HEK293 (cell line): ENCODE data around the gene RRP9.

Experiments used
- CTCF ChIA-PET: fragments of 350-600 bp; formaldehyde crosslinking; extraction: SDS; loops from one replicate; lab custom pipeline; 2021; ENCODE audit warnings: antibody characterized with exemption; lab: Yijun Ruan, JAX
- POLR2A ChIA-PET: fragments of 300-600 bp; formaldehyde crosslinking; extraction: SDS; loops from one replicate; lab custom pipeline; 2020; ENCODE audit warnings: antibody characterized with exemption, inconsistent platforms; lab: Yijun Ruan, JAX
- H3K27ac ChIP-seq: fragments of 200-500 bp; sonication (Bioruptor generic); 2 replicates; pipeline ENCODE4 v1.5.1; 2014; ENCODE audit warnings: low read depth, low read length, control low read depth, inconsistent platforms; ENCODE audit errors: extremely low read depth
- H3K36me3 ChIP-seq, 2 experiments: fragments of 200-500 bp in 1 of 2; sonication (Bioruptor generic) in 1 of 2; 1 replicate in 1 of 2; 2 replicates in 1 of 2; pipeline ENCODE4 v1.5.1; 2014 to 2017; ENCODE audit warnings: inconsistent platforms in 2 of 2, low read length in 2 of 2; ENCODE audit not compliant: control insufficient read depth in 2 of 2, insufficient read depth in 1 of 2
- H3K4me1 ChIP-seq: fragments of 200-500 bp; sonication (Bioruptor generic); 2 replicates; pipeline ENCODE4 v1.5.1; 2014; ENCODE audit warnings: mild to moderate bottlenecking, low read length, inconsistent platforms; ENCODE audit not compliant: control insufficient read depth, insufficient read depth
- H3K4me3 ChIP-seq: 2 replicates; pipeline ENCODE4 v1.5.1; 2011; ENCODE audit warnings: low read depth, mild to moderate bottlenecking, control low read depth, low read length, moderate library complexity
- H3K9me3 ChIP-seq: fragments of 200-500 bp; sonication (Bioruptor generic); 2 replicates; pipeline ENCODE4 v1.5.1; 2014; ENCODE audit warnings: low read depth, low read length, inconsistent platforms; ENCODE audit not compliant: control insufficient read depth, insufficient read depth
- BCL11A ChIP-seq: fragments of 450-650 bp; formaldehyde crosslinking; IDR thresholded peaks from 2 replicates; pipeline ENCODE4 v1.5.1; 2016; ENCODE audit warnings: low read depth, missing biosample characterization, missing genetic modification characterization
- BCL11B ChIP-seq: fragments of 450-650 bp; formaldehyde crosslinking; IDR thresholded peaks from 2 replicates; pipeline ENCODE4 v1.5.1; 2016; ENCODE audit warnings: low read depth, missing biosample characterization, missing genetic modification characterization
- EGR2 ChIP-seq: fragments of 450-650 bp; formaldehyde crosslinking; IDR thresholded peaks from 2 replicates; pipeline ENCODE4 v1.5.1; 2016; ENCODE audit warnings: low read depth, missing biosample characterization, missing genetic modification characterization
- HIC1 ChIP-seq: fragments of 450-650 bp; formaldehyde crosslinking; IDR thresholded peaks from 2 replicates; pipeline ENCODE4 v1.5.1; 2016; ENCODE audit warnings: missing biosample characterization, missing genetic modification characterization
- PATZ1 ChIP-seq: fragments of 450-650 bp; formaldehyde crosslinking; IDR thresholded peaks from 2 replicates; pipeline ENCODE4 v1.5.1; 2016; ENCODE audit warnings: missing biosample characterization, missing genetic modification characterization
- PRDM6 ChIP-seq: fragments of 450-650 bp; formaldehyde crosslinking; IDR thresholded peaks from 2 replicates; pipeline ENCODE4 v1.5.1; 2017; ENCODE audit warnings: missing biosample characterization, missing genetic modification characterization
- TCF7L2 ChIP-seq: IDR thresholded peaks from 2 replicates; pipeline ENCODE4 v1.6.1; 2011; ENCODE audit warnings: low read depth, mild to moderate bottlenecking, inconsistent platforms, low read length, moderate library complexity, borderline replicate concordance
- TRIM28 ChIP-seq: IDR thresholded peaks from 2 replicates; pipeline ENCODE4 v1.6.1; 2011; ENCODE audit warnings: low read length, control low read depth, borderline replicate concordance
- ZBTB49 ChIP-seq: fragments of 450-650 bp; formaldehyde crosslinking; IDR thresholded peaks from 2 replicates; pipeline ENCODE4 v1.5.1; 2016; ENCODE audit warnings: missing biosample characterization, missing genetic modification characterization, low read depth
- ZNF121 ChIP-seq: fragments of 450-650 bp; formaldehyde crosslinking; IDR thresholded peaks from 2 replicates; pipeline ENCODE4 v1.5.1; 2016; ENCODE audit warnings: missing biosample characterization, missing genetic modification characterization
- ZNF202 ChIP-seq: fragments of 450-650 bp; formaldehyde crosslinking; IDR thresholded peaks from 2 replicates; pipeline ENCODE4 v1.5.1; 2016; ENCODE audit warnings: missing biosample characterization, missing genetic modification characterization, borderline replicate concordance
- ZNF24 ChIP-seq: fragments of 450-650 bp; formaldehyde crosslinking; IDR thresholded peaks from 2 replicates; pipeline ENCODE4 v1.5.1; 2016; ENCODE audit warnings: missing biosample characterization, missing genetic modification characterization
- ZNF335 ChIP-seq: fragments of 450-650 bp; formaldehyde crosslinking; conservative IDR thresholded peaks from 2 replicates; pipeline ENCODE4 v1.5.1; 2016; ENCODE audit warnings: missing biosample characterization, missing genetic modification characterization
- ZNF561 ChIP-seq: fragments of 450-650 bp; IDR thresholded peaks from 2 replicates; pipeline ENCODE4 v1.5.1; 2018; ENCODE audit warnings: missing biosample characterization, missing genetic modification characterization, borderline replicate concordance
- ZNF580 ChIP-seq: fragments of 450-650 bp; formaldehyde crosslinking; IDR thresholded peaks from 2 replicates; pipeline ENCODE4 v1.5.1; 2016; ENCODE audit warnings: missing biosample characterization, missing genetic modification characterization
- ZNF626 ChIP-seq: fragments of 450-650 bp; sonication (Bioruptor Pico); formaldehyde crosslinking; IDR thresholded peaks from 2 replicates; pipeline ENCODE4 v1.5.1; 2018; ENCODE audit warnings: missing biosample characterization, missing genetic modification characterization, inconsistent platforms
- ZNF692 ChIP-seq: fragments of 450-650 bp; formaldehyde crosslinking; IDR thresholded peaks from 2 replicates; pipeline ENCODE4 v1.5.1; 2016; ENCODE audit warnings: missing biosample characterization, missing genetic modification characterization
- ZNF768 ChIP-seq: fragments of 450-650 bp; formaldehyde crosslinking; IDR thresholded peaks from 2 replicates; pipeline ENCODE4 v1.5.1; 2018; ENCODE audit warnings: missing biosample characterization, mild to moderate bottlenecking, missing genetic modification characterization
- ZSCAN18 ChIP-seq: fragments of 450-650 bp; formaldehyde crosslinking; IDR thresholded peaks from 2 replicates; pipeline ENCODE4 v1.5.1; 2016; ENCODE audit warnings: missing biosample characterization, missing genetic modification characterization

Gene RRP9

GRCh38 chr3:51984269-51984647, 42.6 kb upstream of the RRP9 start:
- CTCF ChIA-PET = interaction anchor here (0.7 to 3.0 kb wide), 2 partner anchors 10 to 35 kb away, joined by 4 to 38 read pairs; partner anchors contain the start of genes ABHD14A and ABHD14B
- TF ChIP-seq PRDM6 (tag by site-specific recombination) = no peak
- TF ChIP-seq ZNF626 (tag by site-specific recombination) = no peak
- no peak for TF ChIP-seq ZNF580 (tag by site-specific recombination)
- no peak for TF ChIP-seq HIC1 (tag by site-specific recombination)
- TF ChIP-seq, all 188 proteins: peak for 0
- H3K9me3 ChIP-seq = no peaks in the 10 kb centered on the region
- H3K4me1 ChIP-seq = no peaks in the 10 kb centered on the region
- H3K27ac ChIP-seq = 0 out of 2 replicates have a peak overlapping the region, but pooled peaks have one; percentile 12
- peaks cover 0 to 8% of the 10 kb centered on the region in 2 experiments; a peak in 1 of 3 replicates for H3K36me3 ChIP-seq
- POLR2A ChIA-PET = interaction anchor here (1.9 to 3.6 kb wide), 3 partner anchors 8 to 16 kb away, joined by 8 to 47 read pairs (median 43); partner anchors contain the start of genes PCBP4 and RPL29
- H3K4me3 ChIP-seq = no peak overlapping the region

GRCh38 chr3:51983578-51984268, 42.0 kb upstream of the RRP9 start:
- ChIA-PET CTCF (interaction anchor here (0.6 to 3.0 kb wide), 5 partner anchors 10 to 66 kb away, joined by 4 to 38 read pairs (median 5); partner anchors contain the start of genes ABHD14A and ABHD14B), POLR2A (interaction anchor here (0.5 to 3.6 kb wide), 7 partner anchors 8 to 171 kb away, joined by 3 to 47 read pairs (median 9); partner anchors contain the start of genes ABHD14A, ABHD14B, PARP3 and PCBP4)
- Histone ChIP-seq H3K4me1 (no peaks in the 10 kb centered on the region), H3K9me3 (no peaks in the 10 kb centered on the region), H3K4me3 (peak overlapping the region; percentile 41), H3K36me3 (peaks cover 0 to 8% of the 10 kb centered on the region in 2 experiments; a peak in 1 of 3 replicates), H3K27ac (peak overlapping the region; percentile 60; the same call in 1 of the 2 replicates)
- TF ChIP-seq EGR2 (tag by site-specific recombination) (no peak), ZNF121 (tag by site-specific recombination) (no peak), ZNF768 (tag by site-specific recombination) (peak; percentile 48; the same call in 1 of the 2 replicates), ZNF692 (tag by site-specific recombination) (0 out of 2 replicates have a peak, but pooled peaks have one; percentile 9), ZNF335 (tag by site-specific recombination) (peak; percentile 24; the same call in 1 of the 2 replicates), TCF7L2 (no peak), PATZ1 (tag by site-specific recombination) (peak; percentile 8; the same call in 1 of the 2 replicates), ZNF626 (tag by site-specific recombination) (no peak), TRIM28 (no peak), ZNF24 (tag by site-specific recombination) (peak; percentile 27; the same call in 1 of the 2 replicates), BCL11A (tag by site-specific recombination) (0 out of 2 replicates have a peak, but pooled peaks have one; percentile 1), BCL11B (tag by site-specific recombination) (no peak), ZNF202 (tag by site-specific recombination) (no peak), ZSCAN18 (tag by site-specific recombination) (no peak), ZBTB49 (tag by site-specific recombination) (no peak), ZNF561 (tag by site-specific recombination) (no peak)
